ENCODE measurements around the gene NEK7.

- TF ChIP-seq ZNF274 (IDR thresholded peaks at IDR 0.05; ENCODE audit: low read depth, low read length) = no peak
- TF ChIP-seq SUZ12 (IDR thresholded peaks at IDR 0.05; ENCODE audit: extremely low read depth, insufficient read depth, insufficient read length) = no peak
Measured at GRCh38 chr1:198290089-198290683, 133.4 kb downstream of the NEK7 start.

Measured in NT2/D1 (cell line).